GM18870 (cell line): ENCODE measurements around the gene WSCD2.

ENCODE experiments used
- ATAC-seq: cut with Tn5 transposase; IDR thresholded peaks from one replicate; pipeline ENCODE4 v1.9.1; 2021; ENCODE audit warnings: moderate library complexity; ENCODE audit not compliant: unreplicated experiment

WSCD2 gene

DNA sequence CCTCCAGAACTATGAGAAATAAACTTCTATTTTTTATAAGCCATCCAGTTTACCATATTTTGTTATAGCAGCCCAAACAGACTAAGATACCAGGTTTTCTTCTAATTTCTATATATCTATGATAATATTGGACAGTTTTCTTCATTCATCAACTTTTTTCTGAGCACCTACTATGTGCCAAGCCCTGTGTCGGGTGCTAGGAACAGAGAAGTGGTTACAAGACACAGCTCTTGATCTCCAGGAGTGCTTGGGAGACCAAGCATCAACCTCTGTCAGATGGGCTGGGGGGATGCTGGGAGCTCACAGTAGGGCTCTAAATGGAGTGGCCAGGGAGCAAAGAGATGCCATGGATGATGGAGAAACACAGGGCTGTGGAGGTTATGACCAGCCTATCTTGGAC is 2.9 kb upstream of the WSCD2 start:
- no peak for ATAC-seq

- no peak for ATAC-seq
Measured at GRCh38 chr12:108126990-108127501, 2.0 kb upstream of the WSCD2 start.

- no peak for ATAC-seq
Measured at GRCh38 chr12:108127654-108128053, 1.4 kb upstream of the WSCD2 start.

GRCh38 chr12:108128221-108129016 is 669 bp upstream of the WSCD2 start:
- no peak for ATAC-seq

GRCh38 chr12:108131035-108131434 is 1.9 kb downstream of the WSCD2 start:
- no peak for ATAC-seq

GRCh38 chr12:108131657-108132126 is 2.6 kb downstream of the WSCD2 start:
- no peak for ATAC-seq

GRCh38 chr12:108133482-108133881 is 4.4 kb downstream of the WSCD2 start:
- no peak for ATAC-seq

GRCh38 chr12:108134744-108135143 is 5.7 kb downstream of the WSCD2 start:
- no peak for ATAC-seq

DNA sequence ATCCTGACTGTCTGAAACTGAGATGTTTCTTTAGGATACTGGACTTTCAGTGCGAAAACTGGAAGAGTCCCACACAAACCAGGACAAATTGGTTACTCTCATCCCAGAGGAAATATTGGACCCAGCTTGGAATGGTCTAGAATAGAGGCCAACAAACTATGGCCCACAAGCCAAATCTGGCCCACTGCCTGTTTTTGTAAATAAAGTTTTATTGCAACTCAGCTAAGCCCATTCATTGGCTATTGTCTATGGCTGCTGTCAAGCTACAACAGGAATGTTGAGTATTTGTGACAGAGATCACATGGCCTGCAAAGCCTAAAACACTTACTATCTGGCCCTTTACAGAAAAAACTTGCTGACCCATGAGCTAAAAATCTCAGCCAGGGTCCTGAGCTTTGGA is 6.5 kb downstream of the WSCD2 start:
- no peak for ATAC-seq

DNA sequence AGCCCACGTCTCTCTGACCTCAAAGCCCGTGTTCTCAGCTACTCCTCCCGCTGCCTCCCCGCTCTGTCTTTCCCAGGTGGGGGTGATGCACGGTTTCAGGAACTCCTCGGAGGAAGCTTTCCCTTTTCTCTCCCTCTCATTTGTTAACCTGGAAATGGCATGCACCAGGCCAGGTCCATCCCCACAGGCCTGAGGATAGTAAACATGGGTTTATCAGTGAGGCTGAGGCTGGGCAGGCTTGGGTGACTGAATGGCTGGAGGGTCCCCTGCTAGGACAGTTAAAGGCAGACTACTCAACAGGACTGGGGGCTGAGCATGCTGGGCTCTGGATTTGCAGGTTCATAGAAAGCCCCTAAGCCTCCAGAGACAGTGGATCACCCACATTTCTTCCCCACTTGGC is 7.6 kb downstream of the WSCD2 start:
- ATAC-seq = no peak

GRCh38 chr12:108139454-108139853 is 10.4 kb downstream of the WSCD2 start:
- ATAC-seq = no peak

DNA sequence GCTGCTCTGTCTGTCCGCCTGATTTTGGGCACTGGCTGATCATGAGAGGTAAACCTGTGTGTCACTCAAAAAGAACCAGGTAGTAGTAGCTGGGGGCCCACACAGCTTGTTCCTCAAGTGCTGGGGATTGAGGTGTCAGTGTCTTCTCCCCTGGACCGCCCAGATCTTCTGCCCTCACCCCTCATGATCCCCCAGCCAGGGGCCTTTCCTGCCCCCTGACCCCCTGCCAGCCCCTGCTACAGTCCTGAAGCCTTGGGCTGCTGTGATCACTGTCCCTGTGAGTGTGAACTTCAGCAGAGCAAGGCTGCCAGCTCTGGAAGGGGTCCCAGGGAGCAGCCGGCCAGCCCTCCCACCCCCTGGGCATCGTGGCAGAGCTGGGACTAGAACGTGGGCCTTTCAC is 11.4 kb downstream of the WSCD2 start:
- no peak for ATAC-seq

GRCh38 chr12:108141600-108142130 is 12.6 kb downstream of the WSCD2 start:
- no peak for ATAC-seq

- ATAC-seq = no peak
Measured at GRCh38 chr12:108143144-108143543, 14.1 kb downstream of the WSCD2 start.

GRCh38 chr12:108144080-108144479 is 15.0 kb downstream of the WSCD2 start:
- no peak for ATAC-seq

DNA sequence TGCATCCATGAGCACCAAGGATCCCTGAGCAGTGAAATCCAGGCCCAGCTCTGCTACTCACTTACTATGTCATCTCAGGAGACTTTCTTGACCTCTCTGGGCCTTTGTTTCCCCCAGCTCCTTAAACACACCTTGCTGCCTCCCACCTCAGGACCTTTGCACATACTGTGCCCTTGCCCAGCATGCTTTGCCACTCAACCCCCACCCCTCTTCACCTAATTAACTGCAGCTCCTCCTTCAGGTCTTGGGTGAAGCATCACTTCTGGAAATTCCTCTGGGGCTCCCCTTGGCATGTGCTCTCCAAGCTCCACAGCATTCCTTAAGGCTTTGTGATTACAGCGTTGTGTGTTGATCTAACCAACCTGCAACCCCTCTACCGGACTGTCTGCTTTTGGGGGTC is 15.9 kb downstream of the WSCD2 start:
- no peak for ATAC-seq

- no peak for ATAC-seq
Measured at GRCh38 chr12:108146035-108146893, 17.2 kb downstream of the WSCD2 start.

DNA sequence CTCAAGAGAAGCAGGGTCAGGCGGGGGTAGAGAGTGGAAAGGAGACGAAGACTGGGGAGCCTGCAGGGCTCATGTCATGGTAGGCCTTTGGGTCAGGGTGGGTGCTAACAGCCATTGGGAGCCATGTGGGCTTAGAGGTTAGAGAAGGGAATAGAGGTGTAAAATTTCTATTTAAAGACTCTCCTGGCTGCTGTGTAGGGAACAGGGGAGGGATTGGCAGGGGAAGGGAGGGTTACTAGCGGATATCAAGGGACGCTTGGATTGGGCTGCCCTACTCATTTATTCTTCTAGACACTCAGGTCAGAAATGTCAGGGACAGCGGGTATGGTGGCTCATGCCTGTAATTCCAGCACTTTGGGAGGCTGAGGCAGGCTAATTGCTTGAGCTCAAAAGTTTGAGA is 18.2 kb downstream of the WSCD2 start:
- no peak for ATAC-seq

DNA sequence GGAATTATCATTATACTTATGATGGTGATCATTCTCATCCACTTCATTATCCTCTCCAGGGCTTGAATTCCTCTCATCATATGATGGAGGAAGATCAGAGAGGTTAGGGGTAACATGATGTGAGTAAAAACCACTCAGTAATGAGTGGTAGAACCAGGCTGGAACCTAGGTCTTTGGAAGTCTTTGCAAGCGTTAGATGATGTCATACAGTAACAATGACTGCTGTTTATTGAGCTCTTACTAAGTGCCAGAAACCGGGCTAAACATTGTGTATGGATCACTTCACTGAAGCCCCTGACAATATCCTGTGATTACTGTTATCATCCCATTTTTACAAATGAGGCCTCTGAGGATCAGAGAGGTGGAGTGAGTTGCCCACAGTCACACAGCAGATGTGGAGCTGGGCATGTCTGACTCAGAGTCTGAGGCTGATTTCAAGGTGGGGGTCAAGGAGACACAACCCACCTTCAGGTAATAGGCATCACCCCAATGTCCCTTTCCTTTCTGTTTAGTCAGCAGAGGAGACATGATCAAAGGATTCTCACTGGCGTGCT is 19.5 kb downstream of the WSCD2 start:
- ATAC-seq = no peak

DNA sequence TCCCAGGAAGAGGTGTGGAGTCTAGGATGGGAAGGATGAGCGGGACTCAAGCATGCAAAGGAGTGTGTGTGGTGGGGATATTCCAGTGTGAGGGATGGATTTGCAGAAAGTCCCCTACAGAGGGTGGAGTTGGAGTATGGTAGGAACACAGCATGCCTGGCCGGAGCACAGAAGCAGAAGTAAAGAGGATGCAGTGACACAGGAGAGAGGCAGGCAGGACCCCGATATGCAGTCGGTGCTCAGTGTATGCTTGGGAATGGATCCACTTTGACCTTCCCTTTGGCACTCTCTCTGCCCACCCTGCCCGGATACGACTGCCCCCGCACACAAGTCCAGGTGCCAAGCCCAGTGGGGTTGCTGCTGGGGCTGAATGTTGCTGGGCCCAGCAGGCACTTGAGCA is 21.3 kb downstream of the WSCD2 start:
- no peak for ATAC-seq

- no peak for ATAC-seq
Measured at GRCh38 chr12:108151533-108152169, 22.6 kb downstream of the WSCD2 start.
